K562 treated with DMSO at 1 percent for 4 hours (cell line): ENCODE data around the gene CFAP20. TPM values are rescaled to one million over a fixed set of nuclear protein-coding genes. Genes with fewer than 3 reads are reported as not detected.

Experiments
- total RNA-seq: library from RNA; unstranded; fragments of 300-600 nt; gene quantifications from 2 replicates; pipeline ENCODE4 v1.2.3, GENCODE V29; 2022; ENCODE audit not compliant: insufficient read depth

Gene CFAP20
- total RNA-seq: 64.2 and 72.5 TPM in 2 replicates

DNA sequence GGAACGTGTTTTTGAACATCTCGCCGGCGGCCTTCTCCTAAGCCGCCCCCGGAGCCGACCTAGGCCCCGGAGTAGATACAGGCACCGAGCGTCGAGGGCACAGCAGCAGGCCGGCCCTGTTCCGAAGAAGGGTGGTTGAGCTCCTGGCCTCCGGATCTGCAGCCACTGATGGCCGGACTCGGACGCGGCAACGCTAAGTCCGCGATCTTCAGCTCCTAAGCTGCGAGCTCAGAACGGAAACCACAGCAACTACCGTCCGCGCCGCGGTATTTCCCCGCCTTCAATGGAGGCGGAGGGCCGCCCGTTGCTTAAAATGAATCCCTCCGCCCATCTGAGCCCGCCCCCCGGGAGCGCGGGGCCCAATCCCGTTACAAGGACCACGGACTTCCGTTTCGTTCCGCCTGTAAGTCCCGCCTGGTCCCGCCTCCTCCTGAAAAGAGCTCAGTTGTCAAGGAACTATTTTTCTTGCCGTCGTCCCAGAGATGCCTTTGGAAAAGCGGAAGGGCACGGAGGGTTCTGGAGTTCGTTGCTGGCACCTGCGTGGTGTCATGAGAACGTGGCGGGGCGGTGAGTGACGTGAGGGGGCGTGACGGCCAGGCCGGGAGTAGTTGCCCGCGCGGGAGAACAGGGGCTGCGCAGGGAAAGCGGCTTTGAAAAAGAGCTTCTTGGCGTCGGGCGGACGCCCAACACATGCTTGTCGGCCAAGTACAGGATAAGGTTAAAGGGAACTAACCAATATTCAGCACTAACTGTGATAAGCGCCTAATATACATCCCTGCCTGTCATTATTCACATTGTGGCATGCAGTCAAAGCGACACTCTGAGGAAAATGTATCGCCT lies at the start of gene CFAP20:
Gene CFAP20, minus strand, starts transcription at position 285 of the 840 bp plus-strand sequence. Its CDS starts 266 bp downstream, at position 19.

Other genes with a start within 250 kb of the CFAP20 start
- gene CNGB1, start 158.3 kb downstream of the CFAP20 start, total RNA-seq: not detected in 2 replicates
- gene ZNF319, start 128.7 kb downstream of the CFAP20 start, total RNA-seq: 5.3 and 5.8 TPM in 2 replicates
- gene USB1, start 128.0 kb downstream of the CFAP20 start, total RNA-seq: 54.1 and 54.4 TPM in 2 replicates
- gene MMP15, start 103.6 kb downstream of the CFAP20 start, total RNA-seq: 10.8 and 12.4 TPM in 2 replicates
- 85.8 and 91.4 TPM in 2 replicates for gene CSNK2A2, start 68.7 kb upstream of the CFAP20 start, total RNA-seq
- gene PRSS54, start 165.6 kb upstream of the CFAP20 start, total RNA-seq: not detected in 2 replicates